Right ventricle myocardium superior (tissue), 1 donor: ENCODE measurements around the gene TGM2. TPM values are rescaled to one million over a fixed set of nuclear protein-coding genes. Genes with fewer than 3 reads are reported as not detected.

ENCODE experiments used
- ATAC-seq: fragments of 200-7000 bp; cut with Tn5 transposase; one replicate; pipeline ENCODE4 v1.9.1; 2020; ENCODE audit warnings: mild to moderate bottlenecking; ENCODE audit not compliant: poor library complexity
- DNase-seq: peaks from one replicate; pipeline ENCODE4 v3.0.0-alpha.2; 2020
- intact Hi-C: fragments of 100-400 bp; cut with DNase I; formaldehyde crosslinking; loops from one replicate; pipeline ENCODE4 v1.11.2; 2022
- total RNA-seq: library from RNA; stranded (reverse); fragmentation: NEBNext Ultra II Directional; extraction: Animal tissue kit (Norgen Biotek cat#: 25700); gene quantifications from one replicate; pipeline ENCODE4 v1.2.1, GENCODE V29; 2021
- donor health status: DM: no; HTN: yes; CAD: no; lungs with severe emphysema.

Gene TGM2
- total RNA-seq, 1 donor from 2014 or later = 469 TPM

DNA sequence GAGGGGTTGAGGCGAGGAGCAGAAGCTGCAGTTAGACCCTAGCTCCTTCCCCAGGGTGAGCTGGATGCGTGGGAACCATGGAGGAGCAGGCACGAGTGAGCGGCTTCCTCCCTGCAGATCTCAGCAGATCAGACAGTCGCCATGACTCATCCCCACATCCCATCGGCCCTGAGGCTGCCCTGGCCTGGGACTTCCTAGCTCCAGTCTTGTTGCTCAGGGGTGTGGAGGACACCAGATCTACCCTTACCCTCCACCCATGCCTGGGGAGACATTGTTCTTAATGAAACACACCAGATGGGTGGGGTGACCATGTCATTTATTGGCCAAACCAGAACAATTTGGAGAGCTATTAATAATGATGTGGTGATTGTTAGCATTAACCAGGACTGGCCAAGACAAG lies 36.3 kb upstream of the TGM2 start:
- no peak for DNase-seq
- no peak for ATAC-seq
- intact Hi-C loops = no loop called here

DNA sequence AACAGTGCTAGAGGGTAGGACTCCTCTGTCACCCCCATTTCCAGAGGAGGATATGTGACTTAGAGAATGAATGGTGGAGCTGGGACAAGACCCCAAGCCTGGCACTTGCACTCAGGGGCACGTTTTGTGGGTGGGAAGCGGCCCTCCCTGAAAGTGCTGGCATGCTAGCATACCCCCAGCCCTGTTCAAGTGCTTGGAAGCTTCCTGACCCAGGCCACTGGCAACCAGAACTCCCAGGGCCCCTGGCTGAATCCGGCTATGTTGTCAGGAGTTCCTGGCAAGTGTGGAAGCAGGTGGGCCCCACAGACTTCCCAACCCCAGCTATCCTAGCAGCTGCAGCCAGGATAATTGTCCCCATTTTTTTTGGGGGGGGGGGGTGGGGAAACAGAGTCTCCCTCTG lies 35.6 kb upstream of the TGM2 start:
- no peak for ATAC-seq
- no peak for DNase-seq

DNA sequence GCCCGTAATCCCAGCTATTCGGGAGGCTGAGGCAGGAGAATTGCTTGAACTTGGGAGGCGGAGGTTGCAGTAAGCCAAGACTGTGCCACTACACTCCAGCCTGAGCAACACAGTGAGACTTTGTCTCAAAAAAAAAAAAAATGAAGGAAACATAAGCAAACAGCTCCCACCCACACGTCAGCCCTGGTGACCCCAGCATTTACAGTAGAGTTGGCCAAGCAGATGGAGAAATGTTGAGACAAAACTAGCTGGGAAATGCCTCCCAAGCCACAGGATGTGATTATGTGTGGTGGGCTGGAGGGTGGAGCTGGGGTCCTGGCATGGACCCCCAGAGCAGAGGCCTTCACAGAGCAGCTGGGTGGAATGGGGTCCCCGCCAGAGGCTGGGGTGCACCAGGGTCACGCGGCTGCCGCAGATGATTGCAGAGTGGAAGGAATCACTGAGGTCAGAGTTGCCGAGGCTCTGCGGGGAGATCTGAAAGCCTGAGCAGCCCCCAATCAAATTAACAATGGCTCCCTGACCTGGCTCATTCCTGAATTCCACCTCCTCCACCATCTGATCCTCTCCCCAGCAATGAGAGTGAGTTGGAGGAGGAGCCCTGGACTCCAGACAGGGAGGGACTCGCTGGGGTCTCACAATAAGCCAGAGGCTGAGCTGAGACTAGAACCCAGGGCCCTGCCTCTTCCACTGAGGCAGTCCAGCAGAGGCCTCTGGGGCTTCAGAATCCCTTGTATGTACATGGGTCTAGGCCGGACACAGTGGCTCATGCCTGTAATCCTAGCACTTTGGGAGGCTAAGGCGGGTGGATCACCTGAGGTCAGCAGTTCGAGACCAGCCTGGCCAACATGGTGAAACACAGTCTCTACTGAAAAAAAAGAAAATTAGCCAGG lies 34.7 kb upstream of the TGM2 start:
- DNase-seq = no peak
- intact Hi-C loops = no loop called here
- ATAC-seq = no peak

More for the DNA sequence above, 35.6 kb upstream of the TGM2 start:
- intact Hi-C loops = no loop called here

DNA sequence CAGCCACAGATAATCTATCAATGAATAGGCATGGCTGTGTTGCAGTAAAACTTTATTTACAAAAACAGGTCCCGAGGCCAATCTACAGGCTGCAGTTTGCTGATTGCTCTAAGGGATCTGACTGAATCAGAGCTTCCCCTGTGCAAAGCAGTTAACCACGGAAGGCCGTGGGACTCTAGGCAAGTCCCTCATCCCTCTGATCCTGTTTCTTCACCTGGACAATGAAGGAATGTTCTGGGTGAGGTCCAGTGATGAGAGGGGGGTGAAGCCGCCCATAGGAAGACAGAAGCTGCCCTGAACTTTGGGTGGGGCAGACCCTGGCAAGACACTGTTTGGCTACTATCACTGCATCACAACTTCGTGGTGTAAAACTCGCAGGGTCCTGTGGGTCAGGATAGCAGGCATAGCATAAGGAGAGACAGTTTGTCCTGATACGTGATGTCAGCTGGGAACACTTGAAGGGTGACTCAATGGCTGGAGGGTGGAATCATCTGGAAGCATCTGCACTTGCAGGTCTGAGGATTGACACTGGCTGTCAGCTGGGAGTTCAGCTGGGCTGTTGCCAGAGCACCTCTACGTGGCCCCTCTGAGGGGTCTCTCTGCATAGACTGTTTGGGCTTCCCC lies 33.3 kb upstream of the TGM2 start:
- no peak for ATAC-seq
- DNase-seq = no peak
- intact Hi-C loops = no loop called here

- intact Hi-C loops = no loop called here
- DNase-seq = no peak
- no peak for ATAC-seq
Measured at GRCh38 chr20:38197619-38198018, 32.5 kb upstream of the TGM2 start.

GRCh38 chr20:38197217-38197616 lies 32.1 kb upstream of the TGM2 start:
- ATAC-seq = no peak
- intact Hi-C loops = no loop called here
- DNase-seq = no peak

DNA sequence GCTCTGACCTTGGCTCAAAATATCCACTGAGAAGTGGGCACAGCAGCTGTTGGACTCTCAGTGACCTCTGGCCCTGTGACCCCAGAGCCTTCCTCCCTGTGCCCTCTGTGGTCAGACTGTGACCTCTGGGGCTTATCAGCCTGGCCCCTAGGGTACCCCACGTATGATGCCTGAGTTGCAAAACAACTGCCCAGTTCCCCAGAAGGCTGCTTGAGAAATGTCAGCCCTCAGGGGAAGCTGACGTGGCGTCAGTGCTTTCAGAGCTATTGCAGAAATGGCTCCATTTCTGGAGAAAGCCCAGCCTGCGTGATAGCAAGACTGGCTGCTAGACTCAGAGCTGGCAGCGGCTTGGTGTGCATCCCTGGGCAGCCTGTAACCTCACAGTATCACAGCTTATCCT lies 31.5 kb upstream of the TGM2 start:
- intact Hi-C loops = no loop called here
- ATAC-seq (peak; percentile 92), DNase-seq (peak; percentile 91)

GRCh38 chr20:38196076-38196475 lies 31.0 kb upstream of the TGM2 start:
- ATAC-seq (peak; percentile 11), DNase-seq (no peak)
- intact Hi-C loops = no loop called here

GRCh38 chr20:38195521-38195920 lies 30.5 kb upstream of the TGM2 start:
- DNase-seq (no peak), ATAC-seq (no peak)
- intact Hi-C loops = no loop called here

- no peak for ATAC-seq
- no peak for DNase-seq
- intact Hi-C loops = no loop called here
Measured at GRCh38 chr20:38194971-38195504, 30.0 kb upstream of the TGM2 start.

- intact Hi-C loops = no loop called here
- DNase-seq (no peak), ATAC-seq (no peak)
Measured at GRCh38 chr20:38193586-38194105, 28.6 kb upstream of the TGM2 start.

DNA sequence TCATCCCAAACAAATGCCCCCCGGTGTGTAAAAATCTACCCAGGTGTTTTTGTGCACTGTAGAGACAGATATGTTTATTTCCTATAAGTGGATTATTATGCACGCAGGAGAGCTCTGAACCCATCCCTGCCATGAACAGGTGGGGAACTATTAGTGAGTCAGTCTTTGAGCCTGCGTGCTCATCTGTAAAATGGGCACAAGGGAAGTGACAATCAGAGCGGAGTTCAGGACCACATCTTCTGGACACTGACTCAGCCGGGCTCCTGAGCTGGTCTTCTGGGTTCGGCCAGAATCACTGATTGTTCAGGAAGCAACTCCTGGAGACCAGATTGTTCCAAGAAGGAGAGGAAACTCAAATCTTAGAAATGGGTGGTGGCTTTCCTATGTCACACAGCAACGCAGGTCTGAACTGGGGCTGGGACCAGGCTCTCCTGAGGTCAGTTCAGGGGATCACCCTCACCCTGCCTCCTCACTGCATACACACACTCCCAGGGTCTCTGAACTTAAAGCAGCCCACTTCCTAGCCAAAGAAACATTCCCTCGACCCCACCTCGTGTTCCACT lies 27.3 kb upstream of the TGM2 start:
- intact Hi-C loops = no loop called here
- no peak for DNase-seq
- ATAC-seq = no peak

DNA sequence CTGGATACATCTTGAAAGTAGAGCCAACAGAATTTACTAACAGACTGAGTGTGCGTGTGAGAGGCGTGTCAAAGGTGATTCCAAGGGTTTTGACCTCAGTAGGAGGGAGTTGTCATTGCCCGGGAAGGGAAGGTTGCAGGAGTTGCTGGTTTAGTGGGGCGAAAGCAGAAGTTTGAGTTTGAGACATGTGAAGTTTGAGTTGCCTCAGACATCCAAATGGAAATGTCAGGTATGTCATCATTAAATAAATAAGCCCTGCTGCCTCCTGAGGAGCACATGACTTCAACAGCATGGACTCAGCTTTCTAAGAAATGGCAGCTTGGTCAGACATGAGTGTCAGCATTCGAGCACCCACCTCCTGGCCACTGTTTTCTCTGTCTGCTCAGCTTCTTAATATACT lies 26.6 kb upstream of the TGM2 start:
- intact Hi-C loops = no loop called here
- DNase-seq = no peak
- no peak for ATAC-seq

GRCh38 chr20:38190936-38191371 lies 25.9 kb upstream of the TGM2 start:
- DNase-seq (peak; percentile 68), ATAC-seq (peak; percentile 76)
- intact Hi-C loops = no loop called here

DNA sequence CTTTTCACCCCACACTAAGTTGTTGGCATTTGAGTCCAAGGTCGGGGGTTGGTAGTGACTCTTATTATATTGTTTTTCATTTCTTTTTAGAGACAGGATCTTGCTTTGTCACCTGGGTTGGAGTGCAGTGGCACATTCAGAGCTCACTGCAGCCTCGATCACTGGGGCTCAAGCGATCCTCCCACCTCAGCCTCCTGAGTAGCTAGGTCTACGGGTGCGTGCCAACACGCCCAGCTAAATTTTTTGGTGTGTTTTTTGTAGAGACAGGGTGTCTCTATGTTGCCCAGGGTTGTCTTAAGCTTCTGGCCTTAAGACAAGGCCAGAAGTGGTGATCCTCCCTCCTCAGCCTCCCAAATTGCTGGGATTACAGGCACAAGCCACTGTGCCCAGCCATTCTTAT lies 25.1 kb upstream of the TGM2 start:
- intact Hi-C loops = no loop called here
- no peak for ATAC-seq
- DNase-seq = no peak

DNA sequence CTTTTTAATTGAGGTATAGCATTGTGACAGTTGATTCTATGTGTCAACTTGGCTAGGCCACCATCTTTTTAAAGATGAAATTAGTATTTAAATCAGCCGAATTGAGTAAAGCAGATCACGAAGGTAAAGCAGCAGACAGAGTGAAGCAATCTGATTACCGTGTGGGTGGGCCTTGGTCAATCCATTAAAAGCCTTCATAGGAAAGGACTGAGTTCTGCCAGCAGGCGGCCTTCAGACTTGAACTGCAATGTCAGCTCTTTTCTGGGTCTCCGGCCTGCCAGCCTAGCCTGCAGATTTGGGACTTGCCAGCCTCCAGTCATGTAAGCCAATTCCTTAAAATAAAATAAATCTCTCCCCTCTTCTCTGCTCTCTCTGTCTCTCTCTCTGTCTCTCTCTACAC lies 22.4 kb upstream of the TGM2 start:
- intact Hi-C loops = no loop called here
- DNase-seq (no peak), ATAC-seq (no peak)

- DNase-seq = no peak
- no peak for ATAC-seq
- intact Hi-C loops = no loop called here
Measured at GRCh38 chr20:38186788-38187221, 21.7 kb upstream of the TGM2 start.

- no peak for ATAC-seq
- intact Hi-C loops = no loop called here
- no peak for DNase-seq
Measured at GRCh38 chr20:38184101-38184500, 19.0 kb upstream of the TGM2 start.

- intact Hi-C loops = no loop called here
- ATAC-seq (no peak), DNase-seq (no peak)
Measured at GRCh38 chr20:38181971-38182370, 16.9 kb upstream of the TGM2 start.
